Panc1 (cell line): ENCODE measurements around the gene DEFB131B. TPM values are rescaled to one million over a fixed set of nuclear protein-coding genes. Genes with fewer than 3 reads are reported as not detected.

Experiments used
- ATAC-seq: fragments of 200-7000 bp; cut with Tn5 transposase; 2 replicates; pipeline ENCODE4 v1.9.1; 2020; ENCODE audit warnings: mild to moderate bottlenecking, moderate library complexity
- BruUV-seq: library from RNA; stranded (reverse); fragments of 400-500 nt; replicated peaks from 2 replicates; lab custom pipeline; 2021; lab: Mats Ljungman, UMichigan
- CTCF ChIA-PET: fragments of 300-600 bp; sonication (Branson Sonifier 250); formaldehyde crosslinking; loops from one replicate; lab custom pipeline; 2022; ENCODE audit warnings: antibody characterized with exemption; lab: Charles Lee
- POLR2A ChIA-PET: fragments of 300-600 bp; sonication (Branson Sonifier 250); formaldehyde crosslinking; loops from one replicate; lab custom pipeline; 2022; ENCODE audit warnings: antibody characterized with exemption; lab: Charles Lee
- DNase-seq: peaks from one replicate; pipeline ENCODE4 v3.0.0-alpha.2; 2010; ENCODE audit warnings: low read depth, low spot score
- H3K27ac ChIP-seq: 2 replicates; pipeline ENCODE4 v1.5.1; 2011; ENCODE audit warnings: mild to moderate bottlenecking, low read length, inconsistent platforms
- H3K27me3 ChIP-seq: fragments of 200-500 bp; sonication (Bioruptor generic); 2 replicates; pipeline ENCODE4 v1.6.0; 2014; ENCODE audit warnings: low read length, inconsistent platforms; ENCODE audit not compliant: control insufficient read depth, insufficient read depth
- H3K36me3 ChIP-seq: fragments of 200-500 bp; sonication (Bioruptor generic); 2 replicates; pipeline ENCODE4 v1.5.1; 2014; ENCODE audit warnings: inconsistent platforms, mild to moderate bottlenecking, low read length, moderate library complexity; ENCODE audit not compliant: control insufficient read depth, insufficient read depth
- H3K4me1 ChIP-seq: 2 replicates; pipeline ENCODE4 v1.5.1; 2011; ENCODE audit warnings: inconsistent platforms, mild to moderate bottlenecking, low read length, moderate library complexity; ENCODE audit not compliant: control insufficient read depth, insufficient read depth
- H3K4me3 ChIP-seq, 2 experiments: 2 replicates each; pipeline ENCODE4 v1.5.1; 2011 to 2012; ENCODE audit warnings: low read depth in 2 of 2, low read length in 2 of 2, mild to moderate bottlenecking in 2 of 2, inconsistent platforms in 1 of 2, moderate library complexity in 1 of 2
- H3K9me3 ChIP-seq: fragments of 200-500 bp; sonication (Bioruptor generic); 2 replicates; pipeline ENCODE4 v1.5.1; 2014; ENCODE audit warnings: low read depth, mild to moderate bottlenecking, inconsistent platforms, low read length, moderate library complexity; ENCODE audit not compliant: control insufficient read depth, insufficient read depth
- POLR2AphosphoS5 ChIP-seq: IDR thresholded peaks from 2 replicates; pipeline ENCODE4 v1.6.1; 2012; ENCODE audit warnings: mild to moderate bottlenecking, low read depth, low read length, moderate library complexity
- SIN3A ChIP-seq: IDR thresholded peaks from 2 replicates; pipeline ENCODE4 v1.6.1; 2012; ENCODE audit warnings: low read depth, mild to moderate bottlenecking, low read length, moderate library complexity, borderline replicate concordance; ENCODE audit not compliant: insufficient read depth
- TCF7L2 ChIP-seq: IDR thresholded peaks from 2 replicates; pipeline ENCODE4 v1.6.1; 2011; ENCODE audit warnings: mild to moderate bottlenecking, low read depth, low read length, inconsistent platforms
- in situ Hi-C: cut with HindIII; loops from 2 replicates; pipeline ENCODE4 v1.10.0; 2016; ENCODE audit warnings: low sequenced_read_pairs, low pct_unique_long_range_greater_than_20kb
- intact Hi-C: fragments of 100-400 bp; cut with micrococcal nuclease; formaldehyde crosslinking; loops from one replicate; pipeline ENCODE4 v1.10.0; 2022; ENCODE audit not compliant: unreplicated experiment
- total RNA-seq: library from RNA; stranded (reverse); gene quantifications from one replicate; pipeline ENCODE4 v1.2.1, GENCODE V29; 2021; ENCODE audit not compliant: unreplicated experiment
- TF ChIP-seq, protein P1 (sequence below), 2 experiments: IDR thresholded peaks; 2 replicates each; pipeline ENCODE4 v1.6.1; 2011 to 2012; ENCODE audit warnings: low read depth in 2 of 2, control low read depth in 1 of 2, low read length in 1 of 2, mild to moderate bottlenecking in 1 of 2, moderate library complexity in 1 of 2; ENCODE audit not compliant: insufficient read depth in 1 of 2
- TF ChIP-seq, protein P2 (sequence below): fragments of 450-650 bp; IDR thresholded peaks from 2 replicates; pipeline ENCODE4 v1.5.1; 2017; ENCODE audit warnings: mild to moderate bottlenecking

The DEFB131B gene
- total RNA-seq, 1 experiment from 2014 or later, result not detected

DNA sequence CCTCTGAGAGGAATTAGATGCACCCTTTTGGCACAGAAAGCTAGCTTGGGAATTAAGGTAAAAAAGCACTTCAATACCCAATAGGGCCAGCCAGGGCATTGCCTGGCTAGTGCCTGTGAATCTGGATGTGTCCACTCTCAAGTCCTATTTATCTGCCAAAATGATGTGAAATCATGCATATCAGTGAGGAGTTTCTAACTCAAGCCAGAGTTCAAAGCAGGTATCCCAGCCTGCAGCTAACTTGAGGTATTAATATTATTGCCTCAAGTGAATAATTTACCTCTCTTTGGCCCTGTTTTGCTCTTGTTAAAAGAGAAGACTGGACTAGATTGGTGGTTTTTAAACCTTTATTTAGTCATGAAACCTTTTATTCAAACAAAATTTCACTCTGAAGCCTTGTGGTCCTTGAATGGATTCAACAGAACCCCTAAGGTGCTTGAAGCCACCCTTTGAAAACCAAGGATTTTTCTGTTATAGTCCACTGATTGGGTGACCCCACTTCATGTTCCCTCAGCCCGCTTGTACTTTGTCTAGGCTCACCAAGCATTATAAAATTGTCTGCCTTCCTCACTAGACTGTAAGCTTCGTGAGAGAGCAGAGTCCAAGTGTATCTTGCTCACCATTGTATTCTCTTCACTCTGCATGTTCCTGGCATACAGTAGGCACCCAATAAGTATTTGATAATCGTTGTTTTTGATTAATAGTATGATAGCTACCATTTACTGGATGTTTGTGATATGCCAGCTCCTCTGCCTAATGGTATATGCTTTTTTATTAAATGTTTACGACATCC lies 55.1 kb downstream of the DEFB131B start:
- H3K27ac ChIP-seq, result no peak overlapping the region
- no peaks in the 10 kb centered on the region for H3K27me3 ChIP-seq
- peaks cover 22% of the 10 kb centered on the region for H3K4me1 ChIP-seq
- in situ Hi-C loops, result no loop called here
- DNase-seq (no peak), ATAC-seq (no peak)
- ChIA-PET CTCF (no interaction called here), POLR2A (no interaction called here)
- H3K4me3 ChIP-seq, result no peak overlapping the region
- no TSS peak for BruUV-seq
- intact Hi-C loops, result no loop called here
- no peaks in the 10 kb centered on the region for H3K9me3 ChIP-seq
- H3K36me3 ChIP-seq, result no peaks in the 10 kb centered on the region; the same call in 1 of the 2 replicates
- TF ChIP-seq SIN3A (no peak), POLR2AphosphoS5 (no peak), TCF7L2 (no peak)
- TF ChIP-seq, protein P1, sequence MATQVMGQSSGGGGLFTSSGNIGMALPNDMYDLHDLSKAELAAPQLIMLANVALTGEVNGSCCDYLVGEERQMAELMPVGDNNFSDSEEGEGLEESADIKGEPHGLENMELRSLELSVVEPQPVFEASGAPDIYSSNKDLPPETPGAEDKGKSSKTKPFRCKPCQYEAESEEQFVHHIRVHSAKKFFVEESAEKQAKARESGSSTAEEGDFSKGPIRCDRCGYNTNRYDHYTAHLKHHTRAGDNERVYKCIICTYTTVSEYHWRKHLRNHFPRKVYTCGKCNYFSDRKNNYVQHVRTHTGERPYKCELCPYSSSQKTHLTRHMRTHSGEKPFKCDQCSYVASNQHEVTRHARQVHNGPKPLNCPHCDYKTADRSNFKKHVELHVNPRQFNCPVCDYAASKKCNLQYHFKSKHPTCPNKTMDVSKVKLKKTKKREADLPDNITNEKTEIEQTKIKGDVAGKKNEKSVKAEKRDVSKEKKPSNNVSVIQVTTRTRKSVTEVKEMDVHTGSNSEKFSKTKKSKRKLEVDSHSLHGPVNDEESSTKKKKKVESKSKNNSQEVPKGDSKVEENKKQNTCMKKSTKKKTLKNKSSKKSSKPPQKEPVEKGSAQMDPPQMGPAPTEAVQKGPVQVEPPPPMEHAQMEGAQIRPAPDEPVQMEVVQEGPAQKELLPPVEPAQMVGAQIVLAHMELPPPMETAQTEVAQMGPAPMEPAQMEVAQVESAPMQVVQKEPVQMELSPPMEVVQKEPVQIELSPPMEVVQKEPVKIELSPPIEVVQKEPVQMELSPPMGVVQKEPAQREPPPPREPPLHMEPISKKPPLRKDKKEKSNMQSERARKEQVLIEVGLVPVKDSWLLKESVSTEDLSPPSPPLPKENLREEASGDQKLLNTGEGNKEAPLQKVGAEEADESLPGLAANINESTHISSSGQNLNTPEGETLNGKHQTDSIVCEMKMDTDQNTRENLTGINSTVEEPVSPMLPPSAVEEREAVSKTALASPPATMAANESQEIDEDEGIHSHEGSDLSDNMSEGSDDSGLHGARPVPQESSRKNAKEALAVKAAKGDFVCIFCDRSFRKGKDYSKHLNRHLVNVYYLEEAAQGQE (IDR thresholded peaks at IDR 0.05; ENCODE audit: insufficient read depth in 1 of 2, low read depth in 2 of 2, low read length in 1 of 2), result no peak
- TF ChIP-seq, protein P2, sequence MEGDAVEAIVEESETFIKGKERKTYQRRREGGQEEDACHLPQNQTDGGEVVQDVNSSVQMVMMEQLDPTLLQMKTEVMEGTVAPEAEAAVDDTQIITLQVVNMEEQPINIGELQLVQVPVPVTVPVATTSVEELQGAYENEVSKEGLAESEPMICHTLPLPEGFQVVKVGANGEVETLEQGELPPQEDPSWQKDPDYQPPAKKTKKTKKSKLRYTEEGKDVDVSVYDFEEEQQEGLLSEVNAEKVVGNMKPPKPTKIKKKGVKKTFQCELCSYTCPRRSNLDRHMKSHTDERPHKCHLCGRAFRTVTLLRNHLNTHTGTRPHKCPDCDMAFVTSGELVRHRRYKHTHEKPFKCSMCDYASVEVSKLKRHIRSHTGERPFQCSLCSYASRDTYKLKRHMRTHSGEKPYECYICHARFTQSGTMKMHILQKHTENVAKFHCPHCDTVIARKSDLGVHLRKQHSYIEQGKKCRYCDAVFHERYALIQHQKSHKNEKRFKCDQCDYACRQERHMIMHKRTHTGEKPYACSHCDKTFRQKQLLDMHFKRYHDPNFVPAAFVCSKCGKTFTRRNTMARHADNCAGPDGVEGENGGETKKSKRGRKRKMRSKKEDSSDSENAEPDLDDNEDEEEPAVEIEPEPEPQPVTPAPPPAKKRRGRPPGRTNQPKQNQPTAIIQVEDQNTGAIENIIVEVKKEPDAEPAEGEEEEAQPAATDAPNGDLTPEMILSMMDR, result no peak

Other genes starting within 250 kb of the DEFB131B start
- not detected for gene DEFB108B, start 45.3 kb upstream of the DEFB131B start, total RNA-seq
- gene XNDC1N, start 50.1 kb downstream of the DEFB131B start, total RNA-seq, result 11.5 TPM
- gene RNF121, start 50.6 kb downstream of the DEFB131B start, total RNA-seq, result 69.6 TPM
- 18.2 TPM for gene IL18BP, start 120.5 kb downstream of the DEFB131B start, total RNA-seq
- gene NUMA1, start 202.1 kb downstream of the DEFB131B start, total RNA-seq, result 145 TPM
- 13.4 TPM for gene LRRC51, start 202.4 kb downstream of the DEFB131B start, total RNA-seq
- 126 TPM for gene LAMTOR1, start 224.8 kb downstream of the DEFB131B start, total RNA-seq
- not detected for gene TOMT, start 227.5 kb downstream of the DEFB131B start, total RNA-seq
- 78.2 TPM for gene ANAPC15, start 234.2 kb downstream of the DEFB131B start, total RNA-seq